Measurements from ENCODE around the gene NDUFS6.

DNA sequence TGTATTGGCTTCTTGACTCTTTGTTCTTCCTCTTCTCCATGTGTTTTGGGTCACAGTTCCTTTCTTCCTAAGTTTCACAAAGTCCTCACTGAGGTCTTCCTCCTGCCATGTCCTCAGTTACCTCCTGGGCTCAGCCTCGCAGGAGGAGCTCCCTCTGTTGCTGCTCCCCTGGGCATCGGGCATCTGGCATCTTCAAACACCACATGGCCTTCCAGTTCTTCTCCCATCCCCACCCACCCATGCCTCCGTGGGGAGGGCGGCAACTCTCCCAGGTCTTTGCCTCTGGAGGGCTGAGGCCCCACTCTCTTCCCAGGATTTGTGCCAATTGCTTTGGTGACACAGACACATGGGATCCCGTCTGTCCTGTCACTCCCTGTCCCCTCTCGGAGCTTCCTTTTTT lies 24.4 kb upstream of the NDUFS6 start:
- TF ChIP-seq CTCF (IDR thresholded peaks at IDR 0.05) (no peak), POLR2A (IDR thresholded peaks at IDR 0.05) (no peak)

Measured in testis (tissue), 2 donors.